Left lung (tissue), 14 donors: ENCODE data around the gene ARHGEF38. TPM values are rescaled to one million over a fixed set of nuclear protein-coding genes. Genes with fewer than 3 reads are reported as not detected.

Source experiments
- ATAC-seq: fragments of 200-7000 bp; cut with Tn5 transposase; one replicate; pipeline ENCODE4 v1.9.1; 2020; ENCODE audit warnings: moderate library complexity
- DNase-seq, 4 donors: peaks; one replicate each; pipeline ENCODE4 v3.0.0-alpha.2; 2013 to 2020
- H3K27ac ChIP-seq, 2 donors: fragments of 200-600 bp; sonication (generic) in 1 of 2; one replicate each; pipeline versions ENCODE4 v1.5.0 to v1.8.0; 2020 to 2021
- H3K27me3 ChIP-seq, 2 donors: fragments of 200-600 bp; sonication (generic) in 1 of 2; one replicate each; pipeline versions ENCODE4 v1.5.0 to v1.8.0; 2020 to 2021
- H3K36me3 ChIP-seq, 2 donors: fragments of 200-600 bp; sonication (generic) in 1 of 2; one replicate each; pipeline versions ENCODE4 v1.5.0 to v1.8.0; 2020 to 2021
- H3K4me1 ChIP-seq, 2 donors: fragments of 200-600 bp; one replicate each; pipeline ENCODE4 v1.8.0; 2021
- H3K4me3 ChIP-seq, 2 donors: fragments of 200-600 bp; sonication (generic) in 1 of 2; one replicate each; pipeline versions ENCODE4 v1.5.0 to v1.8.0; 2020 to 2021; ENCODE audit warnings: mild to moderate bottlenecking in 1 of 2
- H3K9me3 ChIP-seq, 2 donors: fragments of 200-600 bp; sonication (generic) in 1 of 2; one replicate each; pipeline versions ENCODE4 v1.5.0 to v1.8.0; 2020 to 2021
- CTCF ChIP-seq, 2 donors: fragments of 200-600 bp; sonication (generic) in 1 of 2; IDR thresholded peaks; one replicate each; pipeline versions ENCODE4 v1.5.0 to v1.8.0; 2021; ENCODE audit warnings: antibody characterized with exemption in 2 of 2
- intact Hi-C, 2 donors: fragments of 100-400 bp; cut with DNase I; formaldehyde crosslinking; loops; one replicate each; pipeline versions ENCODE4 v1.11.2 to v1.14.2; 2022
- long read RNA-seq, 12 donors: library from polyadenylated mRNA in 2 of 12; unstranded in 2 of 12; transcript quantifications; one replicate each; pipeline ENCODE4 v2.0.0 and lab custom pipeline, GENCODE V29; 2019 to 2026
- polyA plus RNA-seq, 6 donors: library from polyadenylated mRNA; unstranded; fragments of 120-200 nt; gene quantifications; one replicate each; pipeline ENCODE4 v1.2.1, GENCODE V29; 2013; ENCODE audit not compliant: insufficient read length in 6 of 6
- total RNA-seq, 2 donors: library from RNA; stranded (reverse); fragmentation: NEBNext Ultra II Directional; extraction: Animal tissue kit (Norgen Biotek cat#: 25700); gene quantifications; one replicate each; pipeline ENCODE4 v1.2.1, GENCODE V29; 2021
- donor health status: DM: no; HTN: yes; CAD: no.
- donor health status: DM: no; HTN: no; CAD: no.

Gene ARHGEF38
- total RNA-seq: 10 to 100 TPM; 12.0 to 12.1 TPM
- polyA plus RNA-seq: 1 to 10 TPM; 5.0 to 9.3 (median 7.9) TPM
- long read RNA-seq, donor 1, full-length matches to known transcripts: 2 of 2 reads
- long read RNA-seq, donor 1, partial matches to known transcripts: 0 of 2 reads
- long read RNA-seq, donor 1, other reads (novel, unspliced or antisense): 0 of 2 reads
- long read RNA-seq, donor 2, partial matches to known transcripts: 7 of 13 reads
- long read RNA-seq, donor 2, other reads (novel, unspliced or antisense): 6 of 13 reads
- long read RNA-seq, donor 3: 0 reads
- long read RNA-seq, donor 4, partial matches to known transcripts: 2 of 4 reads
- long read RNA-seq, donor 4, other reads (novel, unspliced or antisense): 2 of 4 reads
- long read RNA-seq, donor 5, full-length matches to known transcripts: 2 of 22 reads
- long read RNA-seq, donor 5, partial matches to known transcripts: 7 of 22 reads
- long read RNA-seq, donor 5, other reads (novel, unspliced or antisense): 13 of 22 reads
- long read RNA-seq, donor 6: 0 reads
- long read RNA-seq, donor 7: 0 reads
- long read RNA-seq, donor 8: 0 reads
- long read RNA-seq, donor 9: 0 reads
- long read RNA-seq, donor 10, partial matches to known transcripts: 2 of 4 reads
- long read RNA-seq, donor 10, other reads (novel, unspliced or antisense): 1 of 4 reads
- long read RNA-seq, donor 11: 0 reads
- long read RNA-seq, donor 12, partial matches to known transcripts: 0 of 12 reads
- long read RNA-seq, donor 12, other reads (novel, unspliced or antisense): 12 of 12 reads

- DNase-seq (peak; percentile 30 to 76 (median 50)), ATAC-seq (peak; percentile 90)
- TF ChIP-seq CTCF (IDR thresholded peaks at IDR 0.05): no peak
- no peaks in the 10 kb centered on the region for H3K36me3 ChIP-seq
- H3K4me3 ChIP-seq: peak within 1 kb of the TSS; percentile 2 to 20
- H3K9me3 ChIP-seq: no peaks in the 10 kb centered on the region
- intact Hi-C loops: no loop called here
- H3K27ac ChIP-seq: peak within 1 kb of the TSS; percentile 69 to 74
- H3K27me3 ChIP-seq: no peaks in the 10 kb centered on the region
- no peaks in the 10 kb centered on the region for H3K4me1 ChIP-seq
Measured at GRCh38 chr4:105551965-105552746, at the start of gene ARHGEF38. Gene ARHGEF38 (plus strand): TSS chr4:105552620. CDS start chr4:105552766, 146 bp downstream.

GRCh38 chr4:105503484-105503883 is 48.9 kb upstream of the ARHGEF38 start:
- H3K27me3 ChIP-seq: no peaks in the 10 kb centered on the region
- no peaks in the 10 kb centered on the region for H3K4me1 ChIP-seq
- TF ChIP-seq CTCF (IDR thresholded peaks at IDR 0.05): no peak
- H3K4me3 ChIP-seq: no peak overlapping the region
- ATAC-seq (no peak), DNase-seq (no peak)
- intact Hi-C loops: no loop called here
- H3K9me3 ChIP-seq: no peaks in the 10 kb centered on the region
- H3K27ac ChIP-seq: no peak overlapping the region
- no peaks in the 10 kb centered on the region for H3K36me3 ChIP-seq

GRCh38 chr4:105504744-105505143 is 47.7 kb upstream of the ARHGEF38 start:
- no peak for TF ChIP-seq CTCF (IDR thresholded peaks at IDR 0.05)
- Histone ChIP-seq H3K27ac (no peak overlapping the region), H3K4me1 (no peaks in the 10 kb centered on the region), H3K9me3 (no peaks in the 10 kb centered on the region), H3K27me3 (no peaks in the 10 kb centered on the region), H3K36me3 (no peaks in the 10 kb centered on the region), H3K4me3 (no peak overlapping the region)
- no peak for ATAC-seq
- no peak for DNase-seq
- intact Hi-C loops: no loop called here

GRCh38 chr4:105509291-105509690 is 43.1 kb upstream of the ARHGEF38 start:
- Histone ChIP-seq H3K27ac (no peak overlapping the region), H3K9me3 (peaks cover 0 to 3% of the 10 kb centered on the region in 2 donors), H3K36me3 (no peaks in the 10 kb centered on the region), H3K27me3 (no peaks in the 10 kb centered on the region), H3K4me3 (no peak overlapping the region), H3K4me1 (no peaks in the 10 kb centered on the region)
- DNase-seq: no peak
- TF ChIP-seq CTCF (IDR thresholded peaks at IDR 0.05): no peak
- intact Hi-C loops: no loop called here
- peak; percentile 25 for ATAC-seq
